SU-DHL-6 (cell line): ENCODE results near the gene CACNG5.

Source experiments
- H2AFZ ChIP-seq: fragments of 200-600 bp; sonication (generic); 2 replicates; pipeline ENCODE4 v1.6.1; 2014; ENCODE audit warnings: low read depth, mild to moderate bottlenecking, moderate library complexity, mixed read lengths, antibody characterized with exemption, low read length; ENCODE audit not compliant: severe bottlenecking
- H3F3A ChIP-seq: fragments of 200-600 bp; shearing (Covaris generic); 2 replicates; pipeline ENCODE4 v1.6.0; 2016; ENCODE audit warnings: antibody characterized with exemption, mild to moderate bottlenecking; ENCODE audit not compliant: insufficient read depth
- H3K27ac ChIP-seq: fragments of 200-600 bp; sonication (generic); 2 replicates; pipeline ENCODE4 v1.5.1; 2016; ENCODE audit warnings: low read depth, mild to moderate bottlenecking, low read length, moderate library complexity, mixed read lengths
- H3K27me3 ChIP-seq: fragments of 200-600 bp; sonication (generic), shearing (Covaris generic); 2 replicates; pipeline ENCODE4 v1.6.0; 2014; ENCODE audit warnings: mild to moderate bottlenecking, low read length
- H3K36me3 ChIP-seq: fragments of 200-600 bp; sonication (generic); 2 replicates; pipeline ENCODE4 v1.6.1; 2014; ENCODE audit warnings: mild to moderate bottlenecking, low read length, mixed read lengths
- H3K4me2 ChIP-seq: fragments of 300-600, 200-600 bp; shearing (Covaris generic), sonication (generic); 2 replicates; pipeline ENCODE4 v1.6.0; 2014; ENCODE audit warnings: low read length, low read depth, mild to moderate bottlenecking; ENCODE audit not compliant: poor library complexity, severe bottlenecking
- H3K4me3 ChIP-seq: fragments of 200-600 bp; sonication (generic); 2 replicates; pipeline ENCODE4 v1.5.1; 2014; ENCODE audit warnings: antibody characterized with exemption, low read length, mild to moderate bottlenecking, mixed read lengths; ENCODE audit not compliant: insufficient read depth, poor library complexity, severe bottlenecking
- H3K79me2 ChIP-seq: fragments of 200-600 bp; sonication (generic); 2 replicates; pipeline ENCODE4 v1.6.1; 2014; ENCODE audit warnings: mild to moderate bottlenecking, low read length, moderate library complexity; ENCODE audit not compliant: insufficient read depth
- H3K9ac ChIP-seq: fragments of 200-600 bp; sonication (generic); 2 replicates; pipeline ENCODE4 v1.7.0; 2014; ENCODE audit warnings: mild to moderate bottlenecking, low read length
- H3K9me2 ChIP-seq: fragments of 200-600 bp; sonication (generic); replicated peaks from 2 replicates; pipeline ENCODE4 v1.6.1; 2014; ENCODE audit warnings: low read length; ENCODE audit not compliant: insufficient read depth
- H3K9me3 ChIP-seq: fragments of 200-600 bp; sonication (generic); 2 replicates; pipeline ENCODE4 v1.6.1; 2014; ENCODE audit warnings: low read length, mixed read lengths; ENCODE audit not compliant: insufficient read depth
- H4K20me1 ChIP-seq: fragments of 200-600 bp; sonication (generic); 2 replicates; pipeline ENCODE4 v1.6.1; 2014; ENCODE audit warnings: low read depth, mild to moderate bottlenecking, antibody characterized with exemption, low read length, moderate library complexity, mixed read lengths
- EZH2phosphoT487 ChIP-seq: fragments of 200-600 bp; sonication (generic), shearing (Covaris generic); conservative IDR thresholded peaks from 2 replicates; pipeline ENCODE4 v1.6.1; 2018; ENCODE audit warnings: mild to moderate bottlenecking, antibody characterized with exemption, low read length, moderate library complexity, mixed read lengths
- TF ChIP-seq, protein P1 (sequence below): fragments of 200-600 bp; sonication (generic); IDR thresholded peaks from one replicate; pipeline ENCODE4 v1.5.1; 2017; ENCODE audit warnings: antibody characterized with exemption, mild to moderate bottlenecking, low read length, moderate library complexity; ENCODE audit not compliant: insufficient read depth, poor library complexity, severe bottlenecking

The CACNG5 gene

DNA sequence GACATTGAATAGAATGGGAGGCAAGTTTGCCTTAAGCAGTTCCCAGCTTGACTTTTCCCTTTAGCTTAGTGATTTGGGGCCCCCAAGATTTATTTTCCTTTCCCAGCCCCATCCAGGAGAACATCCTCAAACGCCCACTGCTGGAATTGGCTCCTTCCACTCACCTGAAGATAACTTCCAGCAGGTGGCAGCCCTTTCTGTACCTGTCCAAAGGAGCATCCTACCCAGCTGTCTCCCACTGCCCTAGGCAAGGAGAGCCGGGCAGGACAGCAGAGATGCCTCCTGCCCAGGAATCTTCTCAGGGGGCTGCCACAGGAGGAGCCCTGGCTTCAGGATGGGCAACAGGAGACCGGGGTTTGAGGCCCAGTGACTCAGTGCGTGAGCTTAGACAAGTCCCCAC is 6.4 kb downstream of the CACNG5 start:
- Histone ChIP-seq H3K9me3 (no peaks in the 10 kb centered on the region), H3K4me2 (no peak overlapping the region), H3K9me2 (no peaks in the 10 kb centered on the region), H2AFZ (no peak overlapping the region), H4K20me1 (no peaks in the 10 kb centered on the region), H3K79me2 (no peaks in the 10 kb centered on the region), H3K36me3 (no peaks in the 10 kb centered on the region), H3K27ac (no peak overlapping the region), H3K4me3 (no peak overlapping the region), H3K9ac (no peak overlapping the region), H3F3A (no peaks in the 10 kb centered on the region), H3K27me3 (no peaks in the 10 kb centered on the region)
- no peak for TF ChIP-seq EZH2phosphoT487
- TF ChIP-seq, protein P1, sequence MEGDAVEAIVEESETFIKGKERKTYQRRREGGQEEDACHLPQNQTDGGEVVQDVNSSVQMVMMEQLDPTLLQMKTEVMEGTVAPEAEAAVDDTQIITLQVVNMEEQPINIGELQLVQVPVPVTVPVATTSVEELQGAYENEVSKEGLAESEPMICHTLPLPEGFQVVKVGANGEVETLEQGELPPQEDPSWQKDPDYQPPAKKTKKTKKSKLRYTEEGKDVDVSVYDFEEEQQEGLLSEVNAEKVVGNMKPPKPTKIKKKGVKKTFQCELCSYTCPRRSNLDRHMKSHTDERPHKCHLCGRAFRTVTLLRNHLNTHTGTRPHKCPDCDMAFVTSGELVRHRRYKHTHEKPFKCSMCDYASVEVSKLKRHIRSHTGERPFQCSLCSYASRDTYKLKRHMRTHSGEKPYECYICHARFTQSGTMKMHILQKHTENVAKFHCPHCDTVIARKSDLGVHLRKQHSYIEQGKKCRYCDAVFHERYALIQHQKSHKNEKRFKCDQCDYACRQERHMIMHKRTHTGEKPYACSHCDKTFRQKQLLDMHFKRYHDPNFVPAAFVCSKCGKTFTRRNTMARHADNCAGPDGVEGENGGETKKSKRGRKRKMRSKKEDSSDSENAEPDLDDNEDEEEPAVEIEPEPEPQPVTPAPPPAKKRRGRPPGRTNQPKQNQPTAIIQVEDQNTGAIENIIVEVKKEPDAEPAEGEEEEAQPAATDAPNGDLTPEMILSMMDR, result no peak

DNA sequence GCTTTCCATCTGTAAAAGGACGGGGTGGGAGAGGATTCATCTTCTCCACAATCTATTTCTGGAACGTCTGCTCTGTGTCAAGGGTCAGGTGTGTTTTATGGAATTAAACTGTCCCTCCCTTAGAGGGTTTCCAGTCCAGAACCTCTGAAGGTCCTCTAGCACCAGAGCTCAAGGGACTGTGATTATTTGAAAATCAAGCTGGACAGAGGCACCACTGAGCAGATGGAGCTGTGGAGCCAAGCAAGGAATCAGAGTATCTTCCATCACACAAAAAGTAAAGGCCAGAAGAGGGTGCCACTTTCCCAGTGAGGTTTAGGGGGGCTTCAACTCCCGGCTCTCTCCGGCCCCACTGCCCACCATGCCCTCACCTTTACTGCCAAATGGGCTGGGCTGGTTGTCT is 6.8 kb downstream of the CACNG5 start:
- no peak overlapping the region for H3K27ac ChIP-seq
- H4K20me1 ChIP-seq, result no peaks in the 10 kb centered on the region
- no peaks in the 10 kb centered on the region for H3K36me3 ChIP-seq
- H3K4me3 ChIP-seq, result no peak overlapping the region
- no peaks in the 10 kb centered on the region for H3F3A ChIP-seq
- TF ChIP-seq, protein P1, result no peak
- no peak for TF ChIP-seq EZH2phosphoT487
- no peak overlapping the region for H3K9ac ChIP-seq
- H3K9me3 ChIP-seq, result 0 out of 2 replicates have a peak, but pooled peaks cover 1% of the 10 kb centered on the region
- no peaks in the 10 kb centered on the region for H3K9me2 ChIP-seq
- no peak overlapping the region for H2AFZ ChIP-seq
- H3K4me2 ChIP-seq, result no peak overlapping the region
- no peaks in the 10 kb centered on the region for H3K27me3 ChIP-seq
- H3K79me2 ChIP-seq, result no peaks in the 10 kb centered on the region

DNA sequence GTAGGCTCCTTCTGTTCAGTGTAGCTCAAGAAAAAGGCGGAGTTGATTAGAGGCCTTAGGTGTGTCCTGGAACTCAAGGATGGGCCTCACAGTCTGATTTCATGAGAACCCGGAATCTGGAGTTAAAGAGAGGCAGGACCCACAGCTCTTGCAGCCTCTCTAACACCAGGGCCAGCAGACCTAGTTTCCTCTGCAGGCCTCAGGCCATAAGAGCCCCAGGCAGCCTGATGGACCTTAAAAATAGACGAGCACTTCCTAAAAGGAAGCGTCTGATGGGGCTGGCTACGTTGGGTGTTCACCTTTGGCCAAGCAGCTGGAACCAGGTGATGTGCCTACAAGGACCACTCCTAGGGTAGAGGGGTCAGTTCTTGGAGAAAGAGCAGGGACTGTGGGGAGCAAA is 7.6 kb downstream of the CACNG5 start:
- 0 out of 2 replicates have a peak, but pooled peaks cover 5% of the 10 kb centered on the region for H3K9me3 ChIP-seq
- H3K9me2 ChIP-seq, result no peaks in the 10 kb centered on the region
- no peak overlapping the region for H3K9ac ChIP-seq
- H3K4me2 ChIP-seq, result no peak overlapping the region
- H3K79me2 ChIP-seq, result no peaks in the 10 kb centered on the region
- H3F3A ChIP-seq, result no peaks in the 10 kb centered on the region
- H2AFZ ChIP-seq, result no peak overlapping the region
- no peaks in the 10 kb centered on the region for H3K36me3 ChIP-seq
- H3K27ac ChIP-seq, result no peak overlapping the region
- TF ChIP-seq, protein P1, result no peak
- no peak for TF ChIP-seq EZH2phosphoT487
- no peaks in the 10 kb centered on the region for H4K20me1 ChIP-seq
- H3K27me3 ChIP-seq, result no peaks in the 10 kb centered on the region
- H3K4me3 ChIP-seq, result no peak overlapping the region
